HG03565 (cell line): Measurements from ENCODE around the gene VTI1B.
"Not testable (repeated sequence)": the region's sequence is repeated elsewhere in the genome, so short reads cannot be mapped to it uniquely, and the experiment has no call there.

Experiments
- ATAC-seq: cut with Tn5 transposase; IDR thresholded peaks from one replicate; pipeline ENCODE4 v1.9.1; 2021; ENCODE audit warnings: mild to moderate bottlenecking, moderate library complexity; ENCODE audit not compliant: unreplicated experiment

Gene VTI1B

GRCh38 chr14:67633451-67634147 is 40.8 kb downstream of the VTI1B start:
- ATAC-seq = no peak

- ATAC-seq = no peak
These were observed 43.5 kb downstream of the VTI1B start for GRCh38 chr14:67630938-67631337.

- ATAC-seq = no peak
These were observed 44.2 kb downstream of the VTI1B start for GRCh38 chr14:67630186-67630585.

GRCh38 chr14:67627519-67627918 is 46.9 kb downstream of the VTI1B start:
- no peak for ATAC-seq

- ATAC-seq = not testable (repeated sequence)
These were observed 48.3 kb downstream of the VTI1B start for GRCh38 chr14:67626131-67626530.

GRCh38 chr14:67623114-67623513 is 51.3 kb downstream of the VTI1B start:
- no peak for ATAC-seq

- ATAC-seq = no peak
These were observed 51.8 kb downstream of the VTI1B start for GRCh38 chr14:67622675-67623074.

GRCh38 chr14:67620217-67620785 is 54.1 kb downstream of the VTI1B start:
- no peak for ATAC-seq

GRCh38 chr14:67619446-67620216 is 54.8 kb downstream of the VTI1B start, which contains the start of gene ARG2:
Gene ARG2 (plus strand): TSS chr14:67619920. CDS start chr14:67619978, 58 bp downstream.
- ATAC-seq = peak; percentile 81

- ATAC-seq = peak; percentile 45
These were observed 55.8 kb downstream of the VTI1B start for GRCh38 chr14:67618617-67619063.

GRCh38 chr14:67610491-67610890 is 63.9 kb downstream of the VTI1B start:
- no peak for ATAC-seq

- ATAC-seq = no peak
These were observed 64.7 kb downstream of the VTI1B start for GRCh38 chr14:67609642-67610310.

- no peak for ATAC-seq
These were observed 66.8 kb downstream of the VTI1B start for GRCh38 chr14:67607646-67608045.

GRCh38 chr14:67602995-67603545 is 71.4 kb downstream of the VTI1B start:
- peak; percentile 66 for ATAC-seq

GRCh38 chr14:67602076-67602475 is 72.4 kb downstream of the VTI1B start:
- no peak for ATAC-seq

GRCh38 chr14:67600562-67600974 is 73.9 kb downstream of the VTI1B start:
- not testable (repeated sequence) for ATAC-seq

GRCh38 chr14:67599698-67600561 is 74.5 kb downstream of the VTI1B start, which contains the start of gene PIGH:
Gene PIGH (minus strand): TSS chr14:67600268. CDS start chr14:67600203, 65 bp downstream.
- peak; percentile 83 for ATAC-seq
